ENCODE data around the gene CYP3A5.
"Not testable (repeated sequence)": the region's sequence is repeated elsewhere in the genome, so short reads cannot be mapped to it uniquely, and the experiment has no call there.

CYP3A5 gene

DNA sequence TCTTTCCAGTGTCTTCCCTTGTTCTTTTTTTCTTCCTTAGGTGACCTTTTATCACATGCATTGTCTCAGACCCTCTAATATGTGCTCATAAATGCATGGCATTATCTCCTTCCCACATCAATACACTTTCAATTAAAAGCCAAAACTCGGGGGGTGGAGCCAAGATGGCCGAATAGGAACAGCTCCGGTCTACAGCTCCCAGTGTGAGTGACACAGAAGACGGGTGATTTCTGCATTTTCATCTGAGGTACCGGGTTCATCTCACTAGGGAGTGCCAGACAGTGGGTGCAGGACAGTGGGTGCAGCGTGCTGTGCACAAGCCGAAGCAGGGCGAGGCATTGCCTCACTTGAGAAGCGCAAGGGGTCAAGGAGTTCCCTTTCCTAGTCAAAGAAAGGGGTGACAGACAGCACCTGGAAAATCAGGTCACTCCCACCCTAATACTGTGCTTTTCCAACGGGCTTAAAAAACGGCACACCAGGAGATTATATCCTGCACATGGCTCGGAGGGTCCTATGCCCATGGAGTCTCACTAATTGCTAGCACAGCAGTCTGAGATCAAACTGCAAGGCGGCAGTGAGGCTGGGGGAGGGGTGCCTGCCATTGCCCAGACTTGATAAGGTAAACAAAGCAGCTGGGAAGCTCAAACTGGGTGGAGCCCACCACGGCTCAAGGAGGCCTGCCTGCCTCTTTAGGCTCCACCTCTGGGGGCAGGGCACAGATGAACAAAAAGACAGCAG is 6.2 kb upstream of the CYP3A5 start:
- not testable (repeated sequence) for DNase-seq (ENCODE audit: low read depth in 2 of 3, low spot score in 2 of 3)

DNA sequence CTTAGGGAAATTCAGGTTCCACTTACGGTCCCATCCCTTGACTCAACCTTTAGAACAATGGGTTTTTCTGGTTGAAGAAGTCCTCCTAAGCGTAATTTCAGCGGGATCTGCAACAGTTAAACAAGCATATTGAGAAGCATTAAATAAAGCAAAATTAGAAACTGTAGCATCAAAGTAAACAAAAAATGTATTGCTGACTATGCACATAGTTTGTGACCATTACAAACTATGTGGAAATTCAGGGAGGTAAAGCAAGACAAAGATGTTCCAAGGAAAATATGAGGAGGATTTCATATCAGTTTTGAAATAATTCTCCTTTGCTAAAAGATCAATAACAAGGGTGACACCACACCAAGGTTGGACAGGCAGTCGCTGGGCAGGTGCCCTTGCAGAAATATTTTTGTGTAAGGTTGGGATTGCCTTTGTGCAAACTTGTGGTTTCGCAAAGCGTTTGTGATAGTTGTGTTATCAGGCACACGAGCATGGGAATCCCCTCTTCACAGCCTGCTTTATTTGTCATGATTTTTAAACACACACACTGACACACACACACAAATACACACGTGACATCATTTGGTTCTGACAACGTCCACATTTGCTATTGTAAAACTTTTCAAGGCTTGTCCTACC is 5.4 kb upstream of the CYP3A5 start:
- no peak for DNase-seq (ENCODE audit: low read depth in 2 of 3, low spot score in 2 of 3)

- no peak for DNase-seq (ENCODE audit: low read depth in 2 of 3, low spot score in 2 of 3)
Measured at GRCh38 chr7:99679032-99679399, 780 bp downstream of the CYP3A5 start.

GRCh38 chr7:99677648-99678045 is 2.1 kb downstream of the CYP3A5 start:
- no peak for DNase-seq (ENCODE audit: low read depth in 2 of 3, low spot score in 2 of 3)

- no peak for DNase-seq (ENCODE audit: low read depth in 2 of 3, low spot score in 2 of 3)
Measured at GRCh38 chr7:99677013-99677647, 2.7 kb downstream of the CYP3A5 start.

- DNase-seq (ENCODE audit: low read depth in 2 of 3, low spot score in 2 of 3) = no peak
Measured at GRCh38 chr7:99674995-99675742, 4.6 kb downstream of the CYP3A5 start.

GRCh38 chr7:99672573-99672972 is 7.2 kb downstream of the CYP3A5 start:
- DNase-seq (ENCODE audit: low read depth in 2 of 3, low spot score in 2 of 3) = no peak

GRCh38 chr7:99669782-99670181 is 10.0 kb downstream of the CYP3A5 start:
- no peak for DNase-seq (ENCODE audit: low read depth in 2 of 3, low spot score in 2 of 3)

DNA sequence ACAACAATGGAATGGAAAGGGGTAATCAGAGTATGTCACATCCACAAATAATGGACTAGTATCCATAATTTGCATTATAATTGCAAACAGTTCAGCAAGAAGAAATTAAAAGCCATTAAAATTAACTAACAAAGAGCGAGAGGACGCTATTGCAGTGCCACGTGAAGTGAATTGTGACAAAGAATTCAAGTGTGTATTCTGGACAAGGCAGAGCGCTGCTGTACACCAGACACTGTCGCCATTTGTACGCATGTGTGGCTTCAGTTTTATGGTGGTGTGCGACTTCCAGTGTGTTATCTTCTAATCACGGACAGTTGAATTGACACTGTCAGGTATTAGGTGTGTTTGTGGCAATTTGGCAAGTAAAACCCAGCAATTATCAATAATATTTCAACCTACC is 11.3 kb downstream of the CYP3A5 start:
- no peak for DNase-seq (ENCODE audit: low read depth in 2 of 3, low spot score in 2 of 3)

DNA sequence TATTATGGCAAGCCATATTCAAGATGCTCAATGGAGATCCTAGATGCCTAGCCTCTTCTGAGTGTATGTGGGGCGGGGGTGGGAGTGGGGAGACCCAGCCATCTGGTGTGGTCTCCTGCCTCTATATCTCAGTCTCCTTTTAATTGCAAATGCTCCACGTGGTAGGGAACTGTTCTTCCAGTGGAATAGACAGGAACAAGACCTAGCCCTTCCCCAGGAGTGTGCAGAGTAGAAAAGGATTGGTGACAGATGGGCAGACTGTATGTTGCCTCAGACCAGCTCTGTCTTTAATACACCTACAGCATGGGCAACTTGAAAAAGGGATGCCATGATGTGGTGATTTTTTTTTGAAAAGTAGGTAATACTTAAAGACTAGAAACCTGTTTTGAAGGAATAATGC is 12.6 kb downstream of the CYP3A5 start:
- no peak for DNase-seq (ENCODE audit: low read depth in 2 of 3, low spot score in 2 of 3)

DNA sequence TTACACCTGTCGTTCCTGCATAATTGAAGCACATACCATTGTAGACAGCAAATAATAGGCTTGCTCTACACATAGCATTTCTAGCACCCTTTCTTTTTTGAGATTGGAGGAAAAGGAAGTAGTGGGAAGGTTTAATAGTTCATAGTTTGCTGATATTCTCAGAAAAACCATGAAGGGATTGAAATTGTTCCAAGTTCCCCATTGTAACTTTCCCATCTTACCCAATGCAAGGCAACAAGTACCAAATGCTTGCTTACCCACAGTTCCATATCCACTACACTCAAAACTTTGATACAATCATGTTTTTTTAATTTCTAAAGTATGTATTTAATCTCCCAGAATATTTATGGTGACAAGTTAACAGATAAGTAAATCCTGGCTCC is 13.8 kb downstream of the CYP3A5 start:
- no peak for DNase-seq (ENCODE audit: low read depth in 2 of 3, low spot score in 2 of 3)

DNA sequence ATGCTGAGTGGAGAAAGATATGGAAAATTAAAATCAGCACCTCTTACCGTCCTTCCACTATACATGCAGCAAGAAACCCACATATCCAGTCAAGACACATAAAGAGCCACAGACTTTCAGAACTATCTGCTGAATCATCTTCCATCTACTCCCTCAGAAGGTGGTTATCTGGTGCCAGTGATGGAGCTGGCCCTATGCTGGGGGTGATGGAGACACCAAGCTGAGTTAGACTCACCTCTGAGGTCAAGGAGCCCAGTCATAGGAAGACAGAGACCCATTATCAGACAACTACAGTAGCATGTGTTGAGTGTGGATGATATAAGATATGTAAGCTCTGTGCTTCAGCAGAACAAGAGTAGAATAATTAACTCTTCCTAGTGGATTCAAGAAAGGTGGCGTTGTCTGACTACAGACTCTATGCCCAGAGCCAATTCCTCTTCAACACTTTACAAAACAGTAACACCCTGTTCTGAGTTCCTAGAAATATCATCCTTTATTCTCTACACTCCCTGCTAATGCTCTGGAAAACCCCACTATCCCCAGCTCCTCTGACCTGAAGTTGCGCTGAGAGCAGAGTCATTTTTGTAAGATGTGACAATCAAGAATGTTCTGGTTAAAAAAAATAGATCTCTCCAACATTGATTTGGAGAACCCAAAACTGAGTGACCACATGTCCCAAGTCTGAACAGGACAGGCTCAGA is 14.3 kb downstream of the CYP3A5 start:
- no peak for DNase-seq (ENCODE audit: low read depth in 2 of 3, low spot score in 2 of 3)

GRCh38 chr7:99657879-99658278 is 21.9 kb downstream of the CYP3A5 start:
- DNase-seq (ENCODE audit: low read depth in 2 of 3, low spot score in 2 of 3) = not testable (repeated sequence)

DNA sequence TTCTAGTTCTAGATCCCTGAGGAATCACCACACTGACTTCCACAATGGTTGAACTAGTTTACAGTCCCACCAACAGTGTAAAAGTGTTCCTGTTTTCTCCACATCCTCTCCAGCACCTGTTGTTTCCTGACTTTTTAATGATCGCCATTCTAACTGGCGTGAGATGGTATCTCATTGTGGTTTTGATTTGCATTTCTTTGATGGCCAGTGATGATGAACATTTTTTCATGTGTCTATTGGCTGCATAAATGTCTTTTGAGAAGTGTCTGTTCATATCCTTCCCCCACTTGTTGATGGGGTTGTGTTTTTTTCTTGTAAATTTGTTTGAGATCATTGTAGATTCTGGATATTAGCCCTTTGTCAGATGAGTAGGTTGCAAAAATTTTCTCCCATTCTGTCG is 25.2 kb downstream of the CYP3A5 start:
- not testable (repeated sequence) for DNase-seq (ENCODE audit: low read depth in 2 of 3, low spot score in 2 of 3)

- DNase-seq (ENCODE audit: low read depth in 2 of 3, low spot score in 2 of 3) = no peak
Measured at GRCh38 chr7:99653754-99654153, 26.0 kb downstream of the CYP3A5 start.

DNA sequence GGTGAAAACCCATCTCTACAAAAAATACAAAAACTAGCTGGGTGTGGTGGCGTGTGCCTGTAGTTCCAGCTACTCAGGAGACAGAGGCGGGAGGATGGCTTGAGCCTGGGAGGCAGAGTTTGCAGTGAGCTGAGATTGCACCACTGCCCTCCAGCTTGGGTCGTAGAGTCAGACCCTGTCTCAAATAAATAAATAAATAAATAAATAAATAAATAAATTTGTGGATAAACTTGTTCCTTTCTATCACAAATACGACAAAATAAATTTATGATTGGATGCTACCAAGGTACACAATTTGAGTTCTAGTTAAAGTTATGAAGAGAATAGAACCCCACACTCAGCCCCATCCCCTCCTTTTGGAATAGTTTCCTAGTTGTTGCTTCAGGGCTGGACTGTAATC is 26.5 kb downstream of the CYP3A5 start:
- not testable (repeated sequence) for DNase-seq (ENCODE audit: low read depth in 2 of 3, low spot score in 2 of 3)

DNA sequence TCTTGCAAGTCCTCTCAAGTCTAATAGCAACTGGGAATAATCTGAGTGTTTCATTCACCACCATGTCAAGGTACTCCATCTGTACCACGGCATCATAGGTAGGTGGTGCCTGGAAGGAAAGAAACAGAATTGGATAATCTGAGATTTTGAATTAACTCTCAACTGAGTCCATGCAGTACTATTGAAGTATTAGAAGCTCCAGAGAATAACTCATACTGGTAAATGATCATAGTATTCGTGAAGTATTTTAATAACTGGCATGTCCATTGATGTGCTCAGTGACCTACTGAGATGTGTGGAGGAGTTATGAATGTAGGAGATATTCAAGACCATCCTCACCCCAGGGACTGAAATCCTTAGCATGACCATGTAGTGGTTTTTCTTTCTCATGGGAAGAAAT is 27.1 kb downstream of the CYP3A5 start:
- no peak for DNase-seq (ENCODE audit: low read depth in 2 of 3, low spot score in 2 of 3)

DNA sequence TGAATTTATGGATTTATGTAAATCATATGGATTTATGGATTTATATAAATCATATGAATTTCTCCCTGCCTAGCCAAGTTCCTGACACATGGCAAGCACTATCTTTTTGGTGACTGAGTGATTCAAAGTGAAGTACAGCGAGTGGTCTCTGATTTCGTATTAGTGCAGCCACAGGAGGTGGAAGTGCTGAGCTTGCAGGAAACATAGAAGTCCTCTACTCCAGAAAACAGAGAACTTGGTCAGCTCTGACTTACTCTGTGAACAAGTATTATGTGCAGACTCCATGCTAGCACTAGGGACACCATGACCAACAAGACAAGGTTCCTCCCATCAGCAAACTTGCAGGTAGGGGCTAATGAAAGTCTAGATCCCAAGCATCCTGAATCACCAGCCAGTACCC is 28.5 kb downstream of the CYP3A5 start:
- no peak for DNase-seq (ENCODE audit: low read depth in 2 of 3, low spot score in 2 of 3)

- DNase-seq (ENCODE audit: low read depth in 2 of 3, low spot score in 2 of 3) = no peak
Measured at GRCh38 chr7:99648843-99649242, 31.0 kb downstream of the CYP3A5 start.

- no peak for DNase-seq (ENCODE audit: low read depth in 2 of 3, low spot score in 2 of 3)
Measured at GRCh38 chr7:99645590-99645989, 34.2 kb downstream of the CYP3A5 start.

GRCh38 chr7:99644431-99644830 is 35.4 kb downstream of the CYP3A5 start:
- no peak for DNase-seq (ENCODE audit: low read depth in 2 of 3, low spot score in 2 of 3)

All from activated CD8-positive, alpha-beta memory T cell treated with anti-CD3 and anti-CD28 coated beads for 48 hours (primary cell).